ENCODE measurements around the gene MXRA8. TPM values are rescaled to one million over a fixed set of nuclear protein-coding genes. Genes with fewer than 3 reads are reported as not detected.
"Not testable (repeated sequence)": the region's sequence is repeated elsewhere in the genome, so short reads cannot be mapped to it uniquely, and the experiment has no call there.

Gene MXRA8
- total RNA-seq, 1 donor from 2014 or later = 0.11 TPM

- intact Hi-C loops (cut with micrococcal nuclease) = loop anchor here (1.0 kb wide), 1 partner anchor 19 kb away; no protein-coding TSS in a partner anchor
Measured at GRCh38 chr1:1324524-1325287, 33.6 kb downstream of the MXRA8 start, which contains the start of the genes CPTP and INTS11. TSS of gene CPTP (plus strand) at chr1:1324802. CDS start at chr1:1326911, 2,109 bp downstream. TSS of gene INTS11 (minus strand) at chr1:1324660. CDS start at chr1:1324608, 52 bp downstream.

- intact Hi-C loops (cut with micrococcal nuclease) = loop anchor here (1.0 kb wide), 1 partner anchor 19 kb away; no protein-coding TSS in a partner anchor
Measured at GRCh38 chr1:1324084-1324523, 34.3 kb downstream of the MXRA8 start.

GRCh38 chr1:1322952-1323351 lies 35.4 kb downstream of the MXRA8 start:
- intact Hi-C loops (cut with micrococcal nuclease) = no loop called here

DNA sequence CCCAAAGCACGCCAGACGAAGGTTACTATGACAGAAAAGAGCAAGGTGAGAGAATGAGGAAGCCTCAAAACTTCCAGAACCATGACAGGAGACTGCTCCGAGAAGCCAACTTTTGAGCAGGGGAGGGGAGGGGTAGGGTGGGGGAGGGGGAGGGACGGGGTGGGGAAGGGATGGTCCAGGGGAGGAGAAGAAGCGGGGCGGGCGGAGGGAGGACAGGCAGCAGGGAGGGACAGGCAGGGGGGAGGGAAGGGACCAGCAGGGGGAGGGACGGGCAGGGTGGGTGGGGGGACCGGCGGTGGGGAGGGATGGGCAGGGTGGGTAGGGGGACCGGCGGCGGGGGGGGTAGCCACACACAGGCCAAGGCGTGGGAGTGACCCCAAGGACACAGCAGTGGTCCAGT lies 35.9 kb downstream of the MXRA8 start:
- intact Hi-C loops (cut with micrococcal nuclease) = no loop called here

DNA sequence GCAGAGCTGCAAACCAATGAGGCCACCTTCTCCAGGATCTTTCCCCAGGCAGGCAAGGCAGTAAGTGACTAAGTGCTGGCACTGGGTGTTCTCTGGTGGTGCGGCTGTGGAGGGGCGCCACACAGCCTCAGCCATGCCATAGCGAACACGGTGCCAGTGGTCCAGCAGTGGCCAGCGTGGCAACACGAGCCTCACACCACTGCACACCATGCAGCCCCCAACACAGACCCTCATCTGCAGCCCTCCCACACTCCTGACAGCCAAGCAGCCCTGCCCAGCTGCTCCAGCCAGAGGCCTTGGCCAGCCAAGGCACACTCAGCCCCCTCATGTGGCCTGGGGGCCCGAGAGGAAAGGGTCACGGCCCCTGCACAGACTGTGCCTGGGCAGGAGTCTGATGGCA lies 36.9 kb downstream of the MXRA8 start:
- intact Hi-C loops (cut with micrococcal nuclease) = no loop called here

GRCh38 chr1:1320666-1321448 lies 37.5 kb downstream of the MXRA8 start:
- intact Hi-C loops (cut with micrococcal nuclease) = no loop called here

DNA sequence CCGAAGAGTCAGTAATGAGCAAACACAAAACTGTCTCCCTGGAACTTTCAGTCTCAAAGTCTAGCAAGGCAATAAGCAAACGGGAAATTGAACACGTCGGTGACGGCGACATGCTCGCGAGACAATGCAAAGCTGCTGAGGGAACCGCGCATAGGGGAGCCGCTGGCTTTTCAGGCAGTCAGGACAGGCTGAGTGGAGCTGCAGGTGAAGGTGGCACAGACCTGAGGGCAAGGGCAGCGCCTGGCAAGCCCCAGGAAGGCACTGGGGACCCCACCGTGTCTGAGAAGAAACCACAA lies 38.8 kb downstream of the MXRA8 start:
- intact Hi-C loops (cut with micrococcal nuclease) = no loop called here

- intact Hi-C loops (cut with micrococcal nuclease) = no loop called here
Measured at GRCh38 chr1:1318777-1319645, 39.3 kb downstream of the MXRA8 start.

DNA sequence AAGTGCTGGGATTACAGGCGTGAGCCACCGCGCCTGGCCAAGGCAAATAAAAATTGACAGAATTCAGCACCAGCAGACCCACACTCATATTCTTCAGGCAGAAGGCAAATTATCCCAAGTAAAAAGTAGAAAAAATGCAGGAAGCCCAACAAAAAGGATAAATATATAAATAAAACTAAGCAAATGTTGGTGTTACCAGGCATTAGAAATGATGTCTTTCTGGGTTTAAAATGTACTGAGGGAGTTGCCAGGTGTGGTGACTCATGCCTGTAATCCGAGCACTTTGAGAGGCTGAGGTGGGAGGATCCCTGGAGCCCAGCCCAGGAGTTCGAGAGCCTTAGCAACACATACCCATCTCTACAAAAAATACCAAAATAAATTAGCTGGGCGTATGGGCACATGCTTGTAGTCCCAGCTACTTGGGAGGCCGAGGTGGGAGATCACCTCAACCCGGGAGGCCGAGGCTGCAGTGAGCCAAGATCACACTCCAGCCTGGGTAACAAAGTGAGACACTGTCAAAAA lies 40.2 kb downstream of the MXRA8 start:
- intact Hi-C loops (cut with micrococcal nuclease) = no loop called here

- intact Hi-C loops (cut with micrococcal nuclease) = no loop called here
Measured at GRCh38 chr1:1317420-1317819, 40.9 kb downstream of the MXRA8 start.

GRCh38 chr1:1316199-1316598 lies 42.2 kb downstream of the MXRA8 start:
- intact Hi-C loops (cut with micrococcal nuclease) = not testable (repeated sequence)

GRCh38 chr1:1315435-1315954 lies 42.9 kb downstream of the MXRA8 start:
- intact Hi-C loops (cut with micrococcal nuclease) = no loop called here

- intact Hi-C loops (cut with micrococcal nuclease) = no loop called here
Measured at GRCh38 chr1:1314678-1315335, 43.5 kb downstream of the MXRA8 start.

DNA sequence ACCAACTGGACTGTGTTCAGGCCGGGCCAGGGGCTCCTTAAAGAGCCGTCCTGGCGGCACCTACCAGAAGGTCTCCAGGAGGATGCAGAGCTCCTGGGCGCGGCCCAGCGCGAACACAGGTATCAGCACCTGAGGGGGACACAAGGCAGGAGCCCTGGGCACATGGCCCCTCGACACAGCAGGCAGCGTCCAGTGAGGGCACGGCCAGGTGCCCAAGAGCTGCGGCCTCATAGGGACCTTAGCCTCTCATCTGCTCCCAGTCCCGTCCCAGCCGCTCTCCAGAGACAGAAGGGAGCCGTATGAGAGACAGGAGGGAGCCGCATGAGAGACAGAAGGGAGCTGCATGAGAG lies 44.1 kb downstream of the MXRA8 start:
- intact Hi-C loops (cut with micrococcal nuclease) = no loop called here

DNA sequence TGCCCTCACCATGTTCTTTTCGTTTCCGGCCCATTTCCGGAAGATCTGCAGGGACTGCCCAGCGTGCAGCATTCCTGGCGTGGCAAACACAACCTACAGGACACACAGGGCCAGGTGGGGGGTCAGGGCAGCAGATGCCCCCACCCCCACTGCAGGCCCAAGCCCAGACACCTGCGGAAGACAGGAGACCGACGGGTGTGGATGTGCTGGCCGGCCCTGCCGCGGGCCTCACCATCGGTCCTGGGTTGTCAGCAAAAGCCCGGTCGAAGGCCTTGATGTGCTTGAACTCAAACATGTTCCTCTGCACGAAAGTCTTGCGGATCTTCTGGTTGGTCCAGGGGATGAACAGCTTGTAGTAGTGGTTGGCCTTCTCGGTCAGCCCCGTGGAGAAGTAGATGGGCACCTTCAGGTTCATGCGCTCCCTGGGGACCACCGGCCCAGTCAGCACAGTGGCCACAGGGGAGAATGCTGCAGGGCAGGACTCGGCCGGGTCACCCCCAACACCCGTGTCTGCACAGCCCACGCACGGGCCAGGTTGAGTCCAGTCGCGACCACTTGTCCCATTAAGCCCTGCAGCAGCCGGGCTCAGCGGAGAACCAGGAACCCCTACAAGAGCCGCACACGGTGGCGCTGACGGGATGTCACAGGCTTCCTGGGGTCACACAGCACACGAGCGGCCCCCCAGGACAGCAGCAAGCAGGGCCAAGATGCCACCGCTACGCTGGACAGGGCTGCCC lies 44.7 kb downstream of the MXRA8 start:
- intact Hi-C loops (cut with micrococcal nuclease) = no loop called here

DNA sequence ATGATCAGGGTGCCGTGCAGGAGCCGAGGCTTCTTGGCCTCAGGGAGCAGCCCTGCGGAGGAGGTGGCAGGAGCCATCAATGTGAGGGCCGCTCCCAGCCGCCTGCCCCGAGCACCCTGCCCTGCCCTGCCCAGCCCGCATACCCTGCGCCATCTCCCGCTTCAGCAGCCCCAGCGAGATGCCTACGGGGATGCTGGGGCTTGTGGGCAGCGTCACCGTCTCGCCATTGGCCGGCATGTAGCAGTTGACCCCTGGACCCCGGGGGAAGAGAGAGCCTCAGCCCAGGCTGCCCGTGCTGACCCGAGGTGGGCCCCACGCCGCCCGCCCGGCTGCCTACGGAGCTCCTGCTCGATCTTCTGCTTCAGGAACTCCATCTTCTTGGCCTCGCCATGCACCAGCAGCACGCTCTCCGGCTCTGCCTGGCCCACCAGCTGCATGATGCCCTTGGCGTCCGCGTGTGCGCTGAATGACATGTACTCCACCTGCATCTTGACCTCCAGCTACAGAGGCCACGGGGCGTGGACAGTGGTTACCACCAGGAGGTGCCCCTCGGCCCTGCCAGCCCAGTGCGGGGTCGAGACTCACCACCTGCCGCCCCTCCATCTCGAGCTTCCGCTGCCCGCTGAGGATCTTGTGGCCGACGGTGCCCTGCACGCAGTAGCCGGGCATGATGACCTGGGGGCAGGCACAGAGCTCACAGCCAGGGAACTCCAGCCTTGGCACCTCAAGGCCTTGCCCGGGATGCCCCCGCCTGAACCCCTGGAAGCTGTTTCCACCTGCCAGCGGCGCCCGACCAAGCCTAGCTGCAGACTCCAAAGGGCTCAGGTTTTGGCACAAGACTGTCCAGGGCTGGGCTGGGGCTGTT lies 45.7 kb downstream of the MXRA8 start:
- intact Hi-C loops (cut with micrococcal nuclease) = no loop called here

GRCh38 chr1:1311107-1312104 lies 46.9 kb downstream of the MXRA8 start:
- intact Hi-C loops (cut with micrococcal nuclease) = no loop called here

Measured in T-helper 2 cell treated with Interferon-gamma antibody and Interleukin-4, amounts not matched to agents 100 ng/mL and 5 ng/mL, for 36 hours (primary cell).